ENCODE measurements around the gene FALEC.
A peak's percentile ranks its signal among the peaks of the same experiment; 100 is the strongest.

The FALEC gene

DNA sequence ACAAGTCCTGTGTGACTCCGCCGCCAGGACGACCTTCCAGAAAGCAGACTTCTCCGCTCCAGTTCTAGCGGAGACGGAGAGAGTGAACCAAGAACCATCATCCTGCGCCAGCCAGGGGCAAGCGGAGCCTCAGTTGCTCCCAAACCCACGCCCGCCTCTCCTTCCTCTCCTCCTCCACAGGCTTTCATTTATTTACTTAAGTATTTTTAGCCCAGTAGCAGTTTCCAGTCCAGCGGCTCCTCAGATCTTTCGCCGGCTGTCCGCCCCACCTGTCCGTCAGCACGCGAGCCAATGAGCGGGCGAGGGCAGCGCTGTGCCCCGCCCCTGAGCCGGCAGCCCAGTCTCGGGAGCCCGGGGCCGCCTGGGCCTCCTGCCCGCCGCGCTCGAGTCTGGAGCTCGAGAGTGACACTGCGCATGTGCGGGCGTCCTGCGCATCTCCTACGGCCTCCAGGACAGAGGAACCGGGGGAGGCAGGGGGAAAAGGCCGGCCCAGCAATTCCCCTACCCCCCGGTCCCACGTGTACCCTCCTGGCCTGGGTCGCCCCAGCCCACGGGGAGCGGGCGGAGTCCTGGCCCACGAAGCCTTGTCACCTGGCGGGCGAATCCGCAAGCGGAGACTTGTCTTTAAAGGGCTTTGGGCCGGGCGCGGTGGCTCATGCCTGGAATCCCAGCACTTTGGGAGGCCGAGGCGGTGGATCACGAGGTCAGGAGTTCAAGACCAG lies at the start of gene FALEC:
TSS of gene FALEC (plus strand) at position 425 of the 722 bp plus-strand sequence.
- DNase-seq (ENCODE audit: low read depth in 2 of 3, low spot score in 1 of 3), result peak; percentile 77 to 91 (median 87)

DNA sequence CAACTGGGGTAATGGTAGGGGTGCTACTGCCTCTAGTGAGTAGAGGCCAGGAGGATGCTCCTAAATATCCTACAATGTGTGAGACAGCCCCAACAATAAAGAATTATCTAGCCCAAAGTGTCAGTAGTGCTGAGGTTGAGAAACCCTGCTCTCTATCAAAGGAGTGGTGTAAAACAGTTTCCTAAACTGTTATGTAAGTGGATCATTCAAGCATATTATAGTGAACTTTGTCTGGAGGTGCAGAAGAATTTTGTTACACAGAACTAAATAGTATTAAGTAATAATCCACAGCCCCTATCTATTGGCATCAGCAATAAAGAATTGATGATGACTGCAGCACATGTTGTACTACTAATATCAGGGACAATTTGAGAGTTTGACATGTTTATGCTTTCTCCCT lies 48.6 kb upstream of the FALEC start:
- no peak for DNase-seq (ENCODE audit: low read depth in 2 of 3, low spot score in 1 of 3)

DNA sequence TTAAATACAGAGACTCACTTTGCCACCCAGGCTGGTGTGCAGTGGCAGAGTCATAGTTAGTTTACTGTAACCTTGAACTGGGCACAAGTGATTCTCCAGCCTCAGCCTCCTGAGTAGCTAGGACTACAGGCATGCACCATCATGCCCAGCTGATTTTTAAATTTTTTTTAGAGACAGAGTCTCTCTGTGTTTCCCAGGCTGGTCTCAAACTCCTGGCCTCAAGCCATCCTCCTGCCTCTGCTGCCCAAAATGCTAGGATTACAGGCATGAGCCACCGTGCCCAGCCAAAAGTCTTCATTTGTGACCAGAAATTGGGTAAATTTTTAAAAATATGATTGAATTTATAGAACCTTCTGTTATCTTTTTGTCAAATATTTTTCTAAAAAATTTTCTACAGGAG lies 46.3 kb upstream of the FALEC start:
- no peak for DNase-seq (ENCODE audit: low read depth in 2 of 3, low spot score in 1 of 3)

DNA sequence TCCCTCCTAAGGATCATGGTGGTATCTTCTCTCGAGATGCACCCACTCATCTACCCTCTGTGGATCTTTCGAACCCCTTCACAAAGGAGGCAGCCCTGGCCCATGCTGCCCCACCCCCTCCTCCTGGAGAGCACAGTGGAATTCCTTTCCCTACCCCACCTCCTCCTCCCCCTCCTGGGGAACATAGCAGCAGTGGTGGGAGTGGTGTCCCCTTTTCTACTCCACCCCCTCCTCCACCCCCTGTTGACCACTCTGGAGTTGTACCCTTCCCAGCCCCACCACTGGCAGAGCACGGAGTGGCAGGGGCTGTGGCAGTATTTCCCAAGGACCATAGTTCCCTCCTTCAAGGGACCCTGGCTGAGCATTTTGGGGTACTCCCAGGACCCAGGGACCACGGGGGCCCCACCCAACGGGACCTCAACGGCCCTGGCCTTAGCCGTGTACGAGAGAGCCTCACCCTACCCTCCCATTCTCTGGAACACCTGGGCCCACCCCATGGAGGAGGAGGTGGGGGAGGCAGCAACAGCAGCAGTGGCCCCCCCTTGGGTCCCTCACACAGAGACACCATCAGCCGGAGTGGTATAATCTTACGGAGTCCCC lies 42.9 kb upstream of the FALEC start:
- DNase-seq (ENCODE audit: low read depth in 2 of 3, low spot score in 1 of 3), result no peak

DNA sequence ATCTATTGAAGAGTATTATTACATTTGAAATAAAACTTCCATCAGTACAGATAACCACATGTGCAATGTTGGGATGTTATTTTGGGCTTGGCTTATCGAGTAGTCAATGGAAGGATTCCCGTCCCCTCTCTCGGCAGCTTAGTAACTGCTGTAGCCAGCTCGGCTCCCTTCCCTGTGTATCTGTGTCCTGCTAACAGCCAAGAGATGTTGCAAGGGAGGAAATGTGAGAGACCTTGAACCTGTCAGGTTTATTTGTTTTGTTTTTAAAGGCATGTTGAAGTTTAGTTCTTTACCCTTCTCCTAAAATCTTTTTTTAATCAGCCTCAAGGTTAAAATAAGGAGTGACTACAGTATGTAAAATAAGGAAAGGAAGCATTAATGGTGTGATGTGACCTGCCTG lies 41.9 kb upstream of the FALEC start:
- no peak for DNase-seq (ENCODE audit: low read depth in 2 of 3, low spot score in 1 of 3)

DNA sequence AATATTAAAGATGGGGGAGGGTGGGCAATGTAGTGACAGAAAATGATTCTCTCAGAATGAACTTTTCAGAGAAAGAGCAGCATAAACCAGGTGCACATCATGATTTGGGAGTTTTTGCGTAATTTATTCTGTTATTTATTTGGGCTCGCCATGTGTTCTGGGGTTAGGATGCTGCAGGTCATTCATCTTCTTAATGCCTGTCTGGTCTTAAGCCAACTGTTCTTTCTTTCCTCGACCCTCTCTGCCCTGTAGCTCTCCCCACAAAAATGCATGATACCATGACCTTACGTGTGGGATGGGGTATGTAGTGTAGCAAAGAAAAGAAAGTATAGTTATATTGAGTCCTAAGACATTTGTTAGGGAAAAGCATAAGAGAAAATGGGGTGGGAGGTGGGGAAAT lies 40.7 kb upstream of the FALEC start:
- no peak for DNase-seq (ENCODE audit: low read depth in 2 of 3, low spot score in 1 of 3)

DNA sequence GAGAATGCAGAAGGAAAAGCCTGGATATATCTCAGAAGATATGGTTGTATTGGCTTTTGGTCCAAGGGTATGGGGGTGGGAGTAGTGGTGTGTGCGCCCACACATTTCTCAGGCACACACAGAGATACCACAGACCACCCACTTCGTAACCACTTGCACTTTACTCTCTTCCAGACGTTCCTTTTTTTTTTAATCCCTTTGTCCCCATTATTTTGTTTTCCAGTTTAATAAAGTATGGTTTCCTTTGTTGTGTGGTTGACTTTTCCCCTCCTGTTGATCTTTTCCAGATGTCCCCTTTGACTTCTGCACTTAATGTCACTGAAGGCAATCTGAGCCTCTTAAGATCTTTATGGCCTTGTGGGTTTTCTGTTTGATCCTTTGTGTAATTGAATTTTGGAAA lies 38.8 kb upstream of the FALEC start:
- no peak for DNase-seq (ENCODE audit: low read depth in 2 of 3, low spot score in 1 of 3)

DNA sequence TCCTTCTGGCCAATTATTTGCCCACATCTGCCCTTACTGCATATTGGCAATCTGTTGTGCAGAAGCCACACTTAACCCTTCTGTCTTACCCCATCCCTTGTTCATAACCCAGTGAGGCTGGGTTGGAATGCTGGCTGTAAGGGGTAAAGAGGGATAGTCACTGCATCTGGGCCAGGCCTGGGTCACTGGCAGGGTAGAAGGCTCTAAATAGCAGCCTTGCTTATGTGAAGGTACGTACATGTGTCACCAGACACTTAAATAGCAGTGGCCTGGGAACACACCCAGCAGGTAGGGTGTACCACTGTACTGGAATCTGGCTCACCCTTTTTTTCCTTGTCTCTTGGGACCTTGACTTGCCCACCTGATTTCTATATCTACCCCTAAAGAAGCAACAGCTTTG lies 38.2 kb upstream of the FALEC start:
- DNase-seq (ENCODE audit: low read depth in 2 of 3, low spot score in 1 of 3), result no peak

DNA sequence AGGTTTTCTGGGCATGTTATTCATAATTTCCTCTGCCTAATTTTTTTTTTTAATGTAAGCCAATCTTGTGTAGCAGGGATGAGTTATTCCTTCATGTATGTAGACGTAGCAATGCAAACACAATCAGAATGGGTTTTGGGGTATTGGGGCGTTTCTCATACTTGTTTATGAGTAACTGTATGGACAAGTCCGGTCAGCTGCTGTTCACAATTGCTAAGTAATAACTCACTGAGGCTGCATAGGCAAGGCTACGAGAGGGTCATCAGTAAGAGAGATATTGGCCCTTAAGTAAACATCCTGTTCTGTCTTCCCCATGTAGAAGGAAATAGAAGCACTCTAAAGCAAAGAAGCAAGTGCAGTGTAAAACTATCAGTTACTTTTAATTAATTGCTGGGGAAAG lies 37.8 kb upstream of the FALEC start:
- no peak for DNase-seq (ENCODE audit: low read depth in 2 of 3, low spot score in 1 of 3)

DNA sequence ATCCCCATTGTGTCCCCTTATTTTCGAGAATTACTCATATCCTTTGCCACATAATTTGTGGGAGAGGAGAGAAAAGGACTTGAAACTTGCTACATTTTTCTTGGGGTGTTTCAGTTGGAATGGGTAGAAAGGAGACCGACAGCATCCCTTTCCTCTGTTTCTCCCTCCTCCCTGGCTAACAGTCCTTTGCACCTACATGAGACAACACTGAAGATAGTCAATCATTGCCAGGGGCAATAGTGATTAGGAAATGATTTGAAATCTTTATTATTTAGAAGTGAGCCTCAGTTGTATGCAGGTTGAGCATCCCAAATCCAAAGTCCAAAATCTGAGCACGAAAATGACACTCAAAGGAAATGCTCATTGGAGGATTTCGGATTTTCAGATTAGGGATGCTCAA lies 36.2 kb upstream of the FALEC start:
- DNase-seq (ENCODE audit: low read depth in 2 of 3, low spot score in 1 of 3), result no peak

DNA sequence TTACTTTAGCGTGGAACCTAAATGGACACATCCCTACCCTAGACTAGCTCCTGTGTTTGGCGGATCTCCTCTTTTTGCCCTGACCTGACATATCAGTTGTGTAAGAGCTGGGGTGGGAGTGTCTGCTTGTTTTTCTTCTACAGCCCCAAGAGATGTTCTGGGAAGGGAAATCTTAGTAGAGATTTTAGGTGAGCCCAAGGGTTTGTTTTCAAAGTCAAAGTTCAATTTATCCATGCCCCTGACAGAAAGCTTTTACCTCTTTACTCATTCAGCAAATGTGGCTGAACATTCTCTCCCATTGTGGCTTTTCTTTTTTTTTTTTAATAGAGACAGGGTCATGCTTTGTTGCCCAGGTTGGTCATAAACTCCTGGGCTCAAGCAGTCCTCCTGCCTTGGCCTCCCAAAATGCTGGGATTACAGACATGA lies 35.6 kb upstream of the FALEC start:
- DNase-seq (ENCODE audit: low read depth in 2 of 3, low spot score in 1 of 3), result no peak

DNA sequence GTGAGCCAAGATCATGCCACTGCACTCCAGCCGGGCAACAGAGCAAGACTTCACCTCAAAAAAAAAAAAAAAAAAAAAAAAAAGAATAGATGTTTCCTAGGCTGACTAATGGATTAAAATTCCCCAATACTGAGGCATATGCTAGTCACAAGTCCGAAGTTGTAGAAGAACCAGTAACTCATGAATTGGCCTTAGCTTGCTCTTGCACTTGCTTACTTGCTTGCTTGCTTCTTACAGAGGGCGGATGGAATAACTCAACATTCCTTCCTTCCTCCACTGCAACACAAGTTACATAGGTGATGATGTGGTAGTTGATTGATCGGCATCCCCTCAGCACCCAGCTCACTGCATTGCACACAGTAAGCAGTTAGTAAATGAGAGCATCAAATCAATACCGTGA lies 31.1 kb upstream of the FALEC start:
- DNase-seq (ENCODE audit: low read depth in 2 of 3, low spot score in 1 of 3), result no peak

DNA sequence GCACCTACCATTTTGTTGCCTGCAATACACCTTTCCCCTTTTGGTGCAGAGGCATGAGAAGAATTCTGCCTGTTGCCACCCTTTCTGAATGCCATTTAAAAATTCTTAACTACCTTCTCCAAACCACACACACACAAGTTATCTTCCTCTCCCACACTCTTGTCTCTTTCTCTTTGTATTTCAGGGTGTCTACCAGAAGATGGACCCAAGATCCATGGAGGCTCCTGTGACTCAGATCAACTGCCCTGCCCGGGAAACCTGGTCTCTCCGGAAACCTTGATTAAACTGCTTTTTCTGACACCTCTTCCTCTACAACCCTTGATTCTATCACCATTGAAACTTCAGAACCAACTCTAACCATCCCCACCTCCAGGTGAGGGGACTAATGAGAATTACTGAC lies 30.7 kb upstream of the FALEC start:
- no peak for DNase-seq (ENCODE audit: low read depth in 2 of 3, low spot score in 1 of 3)

DNA sequence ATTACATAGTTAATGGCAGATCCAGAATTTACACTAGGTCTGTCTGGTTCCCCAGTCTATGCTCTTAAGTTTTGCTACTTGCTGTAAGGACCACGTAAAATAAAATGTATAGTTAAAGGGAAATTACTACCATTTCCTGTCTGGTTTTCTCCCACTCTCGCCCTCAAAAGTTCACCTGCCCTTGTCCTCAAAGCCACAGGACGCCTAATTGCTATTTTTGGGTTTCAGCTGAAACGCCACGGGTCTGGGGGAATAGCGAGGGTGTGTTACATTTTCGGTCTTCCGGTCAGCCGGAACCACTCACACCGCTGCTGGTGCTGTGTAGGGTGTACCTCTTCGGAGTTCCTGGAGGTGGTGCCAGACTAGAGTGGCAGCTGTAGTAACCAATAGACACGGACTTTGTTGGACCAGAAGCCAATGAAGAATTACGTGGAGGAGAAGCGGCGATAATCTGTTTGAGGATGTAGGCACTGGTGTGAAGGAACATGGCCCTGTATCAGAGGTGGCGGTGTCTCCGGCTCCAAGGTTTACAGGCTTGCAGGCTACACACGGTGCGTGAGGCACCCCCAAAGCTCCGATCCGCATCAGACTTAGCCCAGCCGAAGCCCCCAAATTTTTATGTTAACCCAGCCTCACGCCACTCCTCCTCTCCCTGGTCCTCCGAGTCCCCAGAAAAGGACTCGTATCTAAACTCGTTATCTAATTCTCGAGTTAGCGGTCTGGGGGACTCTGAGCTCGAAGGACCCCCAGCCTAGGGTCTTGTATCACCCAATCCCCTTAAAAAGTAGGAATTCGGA lies 28.4 kb upstream of the FALEC start, which contains the start of gene TARS2:
TSS of gene TARS2 (plus strand) at position 454 of the 797 bp plus-strand sequence. CDS start at position 486, 32 bp downstream.
- DNase-seq (ENCODE audit: low read depth in 2 of 3, low spot score in 1 of 3), result peak; percentile 90 to 100 (median 95)

DNA sequence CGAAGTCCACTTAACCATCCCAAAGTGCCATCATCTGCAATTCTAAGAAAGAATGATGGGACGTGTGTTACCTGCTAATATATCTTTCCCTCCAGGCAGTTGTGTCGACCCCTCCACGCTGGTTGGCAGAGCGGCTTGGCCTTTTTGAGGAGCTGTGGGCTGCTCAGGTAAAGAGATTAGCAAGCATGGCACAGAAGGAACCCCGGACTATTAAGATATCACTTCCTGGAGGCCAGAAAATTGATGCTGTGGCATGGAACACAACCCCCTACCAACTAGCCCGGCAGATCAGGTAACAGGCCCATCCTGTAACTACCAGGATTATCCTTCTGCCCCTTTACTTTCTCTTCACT lies 27.8 kb upstream of the FALEC start:
- DNase-seq (ENCODE audit: low read depth in 2 of 3, low spot score in 1 of 3), result no peak

DNA sequence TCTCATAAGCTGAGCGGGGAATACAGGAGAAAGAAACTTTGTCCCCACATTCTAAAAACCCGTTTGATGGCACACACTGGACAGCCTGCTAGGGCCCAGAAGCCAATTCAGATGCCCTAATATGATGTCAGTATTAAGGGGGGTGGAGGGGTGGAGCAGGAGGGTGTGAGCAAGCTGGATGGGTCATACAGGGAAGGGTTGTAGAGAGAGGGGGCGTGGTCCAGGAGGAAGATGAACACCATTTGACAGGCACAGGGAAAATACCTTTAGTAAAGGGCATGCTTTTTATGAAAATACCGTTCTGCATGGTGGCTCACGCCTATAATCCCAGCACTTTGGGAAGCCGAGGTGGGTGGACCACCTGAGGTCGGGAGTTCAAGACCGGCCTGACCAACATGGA lies 22.4 kb upstream of the FALEC start:
- DNase-seq (ENCODE audit: low read depth in 2 of 3, low spot score in 1 of 3), result no peak

DNA sequence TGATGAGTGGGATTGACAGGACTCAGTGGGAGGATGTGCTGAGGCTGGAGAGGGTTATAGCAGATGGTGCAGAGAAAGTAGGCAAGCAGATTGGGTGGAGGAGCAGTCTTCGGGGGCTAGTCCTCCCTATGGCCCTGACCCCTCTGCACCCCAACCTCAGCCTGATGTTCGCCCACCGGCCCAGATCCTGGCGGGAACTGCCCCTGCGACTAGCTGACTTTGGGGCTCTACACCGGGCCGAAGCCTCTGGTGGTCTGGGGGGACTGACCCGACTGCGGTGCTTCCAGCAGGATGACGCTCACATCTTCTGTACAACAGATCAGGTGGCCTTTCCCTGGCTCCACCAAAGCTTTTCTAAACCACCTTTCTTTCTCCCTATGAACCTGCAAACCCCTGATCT lies 17.2 kb upstream of the FALEC start:
- no peak for DNase-seq (ENCODE audit: low read depth in 2 of 3, low spot score in 1 of 3)

DNA sequence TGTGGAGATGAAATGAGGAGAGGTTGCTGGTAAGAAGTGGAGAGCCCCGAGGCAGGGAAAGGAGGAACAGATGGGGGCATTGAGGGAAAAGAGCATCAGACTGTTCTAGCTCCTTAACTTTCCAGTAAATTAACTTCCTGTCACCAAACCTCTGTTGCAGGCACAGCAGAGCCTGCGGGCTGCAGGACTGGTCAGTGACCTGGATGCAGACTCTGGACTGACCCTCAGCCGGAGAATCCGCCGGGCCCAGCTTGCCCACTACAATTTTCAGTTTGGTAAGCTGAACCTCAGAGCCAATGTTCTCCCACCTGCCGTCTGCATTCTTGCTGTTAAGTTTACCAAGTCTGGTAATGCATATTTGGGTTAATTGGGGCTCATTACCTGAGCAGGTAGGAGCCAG lies 10.1 kb upstream of the FALEC start:
- DNase-seq (ENCODE audit: low read depth in 2 of 3, low spot score in 1 of 3), result no peak

DNA sequence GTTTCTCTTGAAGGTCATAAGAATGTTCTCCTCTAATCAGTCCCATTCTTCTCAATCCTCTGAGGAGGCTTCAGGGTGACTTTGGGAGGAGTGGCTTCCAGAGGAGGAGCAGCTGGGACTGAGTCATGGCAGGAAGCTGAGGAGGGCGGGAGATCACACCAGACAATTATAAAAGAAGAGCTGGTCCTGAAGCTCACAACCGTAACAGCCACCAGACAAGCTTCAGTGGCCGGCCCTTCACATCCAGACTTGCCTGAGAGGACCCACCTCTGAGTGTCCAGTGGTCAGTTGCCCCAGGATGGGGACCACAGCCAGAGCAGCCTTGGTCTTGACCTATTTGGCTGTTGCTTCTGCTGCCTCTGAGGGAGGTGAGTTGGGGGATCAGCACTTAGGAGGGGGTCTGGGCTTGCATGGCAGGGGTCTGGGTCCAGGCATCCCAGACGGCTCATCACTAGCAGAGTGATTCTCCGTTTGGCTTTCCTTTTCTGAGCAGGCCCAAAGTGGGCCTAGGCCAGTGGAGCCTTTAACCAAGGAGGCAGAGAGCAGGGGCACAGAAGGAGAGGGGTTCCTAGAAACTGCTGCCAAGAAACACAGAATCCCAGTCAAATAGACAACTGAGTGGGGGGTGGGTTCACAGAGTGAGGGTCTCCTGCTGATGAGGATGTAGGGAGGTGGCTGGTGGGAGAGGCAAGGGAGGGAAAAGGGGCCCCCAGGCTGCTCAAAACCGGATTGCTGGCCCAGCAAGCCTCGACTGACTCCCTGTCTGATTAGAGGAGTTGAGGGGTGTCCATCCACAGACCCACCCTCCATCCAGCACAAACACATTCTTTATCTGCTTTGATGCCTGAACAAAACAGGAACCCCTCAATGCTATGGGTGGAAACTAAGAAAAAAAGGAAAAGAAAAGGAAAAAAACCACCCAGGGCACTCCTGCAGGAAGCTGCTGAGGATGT lies 7.4 kb upstream of the FALEC start, which contains the start of gene ECM1:
TSS of gene ECM1 (plus strand) at position 198 of the 953 bp plus-strand sequence. CDS start at position 299, 101 bp downstream.
- DNase-seq (ENCODE audit: low read depth in 2 of 3, low spot score in 1 of 3), result no peak

DNA sequence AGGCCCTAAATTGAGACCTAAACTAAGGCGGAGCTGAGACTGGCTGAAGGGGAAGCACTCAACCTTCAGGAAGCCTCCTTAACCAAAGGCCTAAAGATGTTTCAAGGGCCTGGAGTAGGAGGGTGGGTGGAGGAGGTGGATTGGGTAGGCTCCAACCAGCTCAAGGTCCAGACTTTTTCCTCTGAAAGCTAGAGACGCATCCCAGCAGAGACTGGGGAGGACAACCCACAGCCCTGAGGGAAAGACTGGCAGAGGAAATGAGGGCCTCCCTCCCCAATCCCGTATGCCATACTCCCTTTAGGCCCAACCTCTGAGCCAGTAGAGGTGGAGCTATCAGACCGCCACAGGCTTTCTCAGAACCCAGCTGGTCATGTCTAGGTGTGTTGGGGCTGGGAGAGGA lies 6.6 kb upstream of the FALEC start:
- DNase-seq (ENCODE audit: low read depth in 2 of 3, low spot score in 1 of 3), result no peak

DNA sequence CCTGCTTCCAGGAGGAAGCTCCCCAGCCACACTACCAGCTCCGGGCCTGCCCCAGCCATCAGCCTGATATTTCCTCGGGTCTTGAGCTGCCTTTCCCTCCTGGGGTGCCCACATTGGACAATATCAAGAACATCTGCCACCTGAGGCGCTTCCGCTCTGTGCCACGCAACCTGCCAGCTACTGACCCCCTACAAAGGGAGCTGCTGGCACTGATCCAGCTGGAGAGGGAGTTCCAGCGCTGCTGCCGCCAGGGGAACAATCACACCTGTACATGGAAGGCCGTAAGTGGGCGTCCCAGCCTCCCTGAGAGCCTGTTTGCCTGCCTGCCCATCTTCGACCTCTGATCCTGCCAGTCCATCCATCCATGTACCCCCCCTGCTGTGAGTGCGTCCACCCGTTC lies 4.0 kb upstream of the FALEC start:
- DNase-seq (ENCODE audit: low read depth in 2 of 3, low spot score in 1 of 3), result no peak

Data from stimulated activated CD4-positive, alpha-beta T cell treated with anti-CD3 and anti-CD28 coated beads, Interleukin-12 subunit alpha, Interleukin-12 subunit beta, amount 100 ng/mL, for 48 hours (primary cell).